Ramos (cell line): ENCODE measurements around the gene TECTB.

Experiments used
- in situ Hi-C: fragments of 300-500 bp; cut with MboI; formaldehyde crosslinking; loops from one replicate; pipeline ENCODE4 v1.14.3; 2022; ENCODE audit warnings: low sequenced_read_pairs; ENCODE audit not compliant: unreplicated experiment

TECTB gene

GRCh38 chr10:112304267-112304859 lies 21.2 kb downstream of the TECTB start:
- in situ Hi-C loops, result no loop called here

GRCh38 chr10:112307358-112308124 lies 24.3 kb downstream of the TECTB start:
- in situ Hi-C loops, result no loop called here

GRCh38 chr10:112308125-112308502 lies 24.9 kb downstream of the TECTB start:
- in situ Hi-C loops, result no loop called here

GRCh38 chr10:112311481-112311880 lies 28.3 kb downstream of the TECTB start:
- in situ Hi-C loops, result no loop called here

GRCh38 chr10:112313234-112313633 lies 30.0 kb downstream of the TECTB start:
- in situ Hi-C loops, result no loop called here

GRCh38 chr10:112313911-112314310 lies 30.7 kb downstream of the TECTB start:
- in situ Hi-C loops, result no loop called here

- in situ Hi-C loops, result no loop called here
Observed at GRCh38 chr10:112314822-112315474, 31.7 kb downstream of the TECTB start.

GRCh38 chr10:112327678-112328077 lies 44.5 kb downstream of the TECTB start:
- in situ Hi-C loops, result no loop called here

GRCh38 chr10:112330162-112330561 lies 47.0 kb downstream of the TECTB start:
- in situ Hi-C loops, result no loop called here

- in situ Hi-C loops, result no loop called here
Observed at GRCh38 chr10:112330607-112331160, 47.5 kb downstream of the TECTB start.

GRCh38 chr10:112332022-112332421 lies 48.8 kb downstream of the TECTB start:
- in situ Hi-C loops, result no loop called here

- in situ Hi-C loops, result no loop called here
Observed at GRCh38 chr10:112332509-112333228, 49.5 kb downstream of the TECTB start.

GRCh38 chr10:112333452-112333851 lies 50.3 kb downstream of the TECTB start:
- in situ Hi-C loops, result no loop called here

- in situ Hi-C loops, result no loop called here
Observed at GRCh38 chr10:112335111-112335867, 52.1 kb downstream of the TECTB start.

GRCh38 chr10:112335868-112336265 lies 52.7 kb downstream of the TECTB start:
- in situ Hi-C loops, result no loop called here

- in situ Hi-C loops, result no loop called here
Observed at GRCh38 chr10:112336556-112337201, 53.5 kb downstream of the TECTB start.

GRCh38 chr10:112338957-112339356 lies 55.8 kb downstream of the TECTB start:
- in situ Hi-C loops, result no loop called here

GRCh38 chr10:112340601-112341000 lies 57.4 kb downstream of the TECTB start:
- in situ Hi-C loops, result no loop called here

- in situ Hi-C loops, result no loop called here
Observed at GRCh38 chr10:112343056-112343806, 60.0 kb downstream of the TECTB start.
